Measurements from ENCODE around the gene INPP5A. TPM values are rescaled to one million over a fixed set of nuclear protein-coding genes. Genes with fewer than 3 reads are reported as not detected.

INPP5A gene
- total RNA-seq, 4 donors from 2014 or later, result 34.8 to 80.8 (median 52.8) TPM

- 75 to 80% methylated on average over 4 to 18 of the region's 19 CpGs for WGBS, 2 donors (ENCODE audit: low coverage in 1 of 2)
- Histone ChIP-seq H3K27ac (peak overlapping the region; percentile 83 to 95 (median 89)), H3K27me3 (no peaks in the 10 kb centered on the region), H3K36me3 (no peaks in the 10 kb centered on the region), H3K4me3 (no peak overlapping the region), H3K4me1 (peaks cover 48 to 72% (median 53%) of the 10 kb centered on the region in 4 donors), H3K9me3 (no peaks in the 10 kb centered on the region)
- DNase-seq, result no peak
- in situ Hi-C loops (cut with MboI; ENCODE audit: low pct_ligation_motif_present in 1 of 4, low pct_unique_long_range_greater_than_20kb in 1 of 4, low sequenced_read_pairs in 3 of 4) (loop anchor here (10.0 to 25.0 kb wide), 6 partner anchors 96 to 396 kb away; partner anchors contain the start of genes INPP5A (in 2 of the 4) and PWWP2B (in 1 of the 4)), intact Hi-C loops (cut with DNase I; ENCODE audit: low total_unique reads) (loop anchor here (5.0 kb wide), 1 partner anchor 96 kb away; the partner anchor contains the start of gene INPP5A)
- TF ChIP-seq, protein P1, sequence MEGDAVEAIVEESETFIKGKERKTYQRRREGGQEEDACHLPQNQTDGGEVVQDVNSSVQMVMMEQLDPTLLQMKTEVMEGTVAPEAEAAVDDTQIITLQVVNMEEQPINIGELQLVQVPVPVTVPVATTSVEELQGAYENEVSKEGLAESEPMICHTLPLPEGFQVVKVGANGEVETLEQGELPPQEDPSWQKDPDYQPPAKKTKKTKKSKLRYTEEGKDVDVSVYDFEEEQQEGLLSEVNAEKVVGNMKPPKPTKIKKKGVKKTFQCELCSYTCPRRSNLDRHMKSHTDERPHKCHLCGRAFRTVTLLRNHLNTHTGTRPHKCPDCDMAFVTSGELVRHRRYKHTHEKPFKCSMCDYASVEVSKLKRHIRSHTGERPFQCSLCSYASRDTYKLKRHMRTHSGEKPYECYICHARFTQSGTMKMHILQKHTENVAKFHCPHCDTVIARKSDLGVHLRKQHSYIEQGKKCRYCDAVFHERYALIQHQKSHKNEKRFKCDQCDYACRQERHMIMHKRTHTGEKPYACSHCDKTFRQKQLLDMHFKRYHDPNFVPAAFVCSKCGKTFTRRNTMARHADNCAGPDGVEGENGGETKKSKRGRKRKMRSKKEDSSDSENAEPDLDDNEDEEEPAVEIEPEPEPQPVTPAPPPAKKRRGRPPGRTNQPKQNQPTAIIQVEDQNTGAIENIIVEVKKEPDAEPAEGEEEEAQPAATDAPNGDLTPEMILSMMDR (IDR thresholded peaks at IDR 0.05), result no peak
- TF ChIP-seq POLR2AphosphoS5 (IDR thresholded peaks at IDR 0.05), result no peak
- no peak for TF ChIP-seq EP300 (IDR thresholded peaks at IDR 0.05; ENCODE audit: low read depth)
- TF ChIP-seq POLR2A (IDR thresholded peaks at IDR 0.05), result no peak
Observed at GRCh38 chr10:132632851-132633684, 95.5 kb downstream of the INPP5A start.

- peak overlapping the region; percentile 83 to 95 (median 89) for H3K27ac ChIP-seq
- H3K36me3 ChIP-seq, result no peaks in the 10 kb centered on the region
- peaks cover 42 to 61% (median 50%) of the 10 kb centered on the region in 4 donors for H3K4me1 ChIP-seq
- no peaks in the 10 kb centered on the region for H3K27me3 ChIP-seq
- TF ChIP-seq EP300 (IDR thresholded peaks at IDR 0.05; ENCODE audit: low read depth), result no peak
- TF ChIP-seq, protein P1 (IDR thresholded peaks at IDR 0.05), result peak in 1 of 5 experiments; percentile 10
- TF ChIP-seq POLR2A (IDR thresholded peaks at IDR 0.05), result no peak
- TF ChIP-seq POLR2AphosphoS5 (IDR thresholded peaks at IDR 0.05), result peak in 1 of 3 donors; percentile 24
- no peak overlapping the region for H3K4me3 ChIP-seq
- H3K9me3 ChIP-seq, result no peaks in the 10 kb centered on the region
- DNase-seq, result peak; percentile 69
- 51% methylated on average over 22 of the region's 22 CpGs; no CpG with 5 or more reads in 1 of the 2 donors for WGBS, 2 donors (ENCODE audit: low coverage in 1 of 2)
- in situ Hi-C loops (cut with MboI; ENCODE audit: low pct_ligation_motif_present in 1 of 4, low pct_unique_long_range_greater_than_20kb in 1 of 4, low sequenced_read_pairs in 3 of 4), result loop anchor here (10.0 to 25.0 kb wide), 6 partner anchors 97 to 397 kb away; partner anchors contain the start of genes INPP5A (in 2 of the 4) and PWWP2B (in 1 of the 4)
- intact Hi-C loops (cut with DNase I; ENCODE audit: low total_unique reads), result loop anchor here (5.0 kb wide), 1 partner anchor 97 kb away; the partner anchor contains the start of gene INPP5A
Observed at GRCh38 chr10:132634241-132634946, 96.8 kb downstream of the INPP5A start.

GRCh38 chr10:132634947-132635271 is 97.3 kb downstream of the INPP5A start:
- no peaks in the 10 kb centered on the region for H3K36me3 ChIP-seq
- no peaks in the 10 kb centered on the region for H3K27me3 ChIP-seq
- in situ Hi-C loops (cut with MboI; ENCODE audit: low pct_ligation_motif_present in 1 of 4, low pct_unique_long_range_greater_than_20kb in 1 of 4, low sequenced_read_pairs in 3 of 4) (loop anchor here (5.0 to 25.0 kb wide), 8 partner anchors 98 to 398 kb away; partner anchors contain the start of genes INPP5A (in 2 of the 4) and PWWP2B (in 1 of the 4)), intact Hi-C loops (cut with DNase I; ENCODE audit: low total_unique reads) (loop anchor here (1.0 to 5.0 kb wide), 2 partner anchors 98 to 179 kb away; partner anchors contain the start of gene INPP5A)
- H3K4me1 ChIP-seq, result peaks cover 37 to 57% (median 50%) of the 10 kb centered on the region in 4 donors
- TF ChIP-seq EP300 (IDR thresholded peaks at IDR 0.05; ENCODE audit: low read depth) (no peak), POLR2A (IDR thresholded peaks at IDR 0.05) (no peak), POLR2AphosphoS5 (IDR thresholded peaks at IDR 0.05) (no peak)
- TF ChIP-seq, protein P1 (IDR thresholded peaks at IDR 0.05), result no peak
- no peak for DNase-seq
- no peaks in the 10 kb centered on the region for H3K9me3 ChIP-seq
- 81 to 90% methylated on average over 3 to 4 of the region's 4 CpGs for whole genome bisulfite sequencing, 2 donors (ENCODE audit: low coverage in 1 of 2)
- peak overlapping the region; percentile 83 to 95 (median 89) for H3K27ac ChIP-seq
- H3K4me3 ChIP-seq, result no peak overlapping the region

All from transverse colon (tissue), 4 donors.